Subcutaneous adipose tissue (tissue), 4 donors: Measurements from ENCODE around the gene CCDC184. TPM values are rescaled to one million over a fixed set of nuclear protein-coding genes. Genes with fewer than 3 reads are reported as not detected.

Experiments
- CTCF ChIP-seq: fragments of 450-650 bp; IDR thresholded peaks from one replicate; pipeline ENCODE4 v1.5.1; 2016; ENCODE audit warnings: low read depth, mild to moderate bottlenecking, control low read depth, antibody characterized with exemption, moderate library complexity
- total RNA-seq, 4 donors: library from RNA; depleted of rRNA; stranded (reverse); fragments of >200 nt; gene quantifications; one replicate each; pipeline ENCODE4 v1.1.0, GENCODE V29; 2016

The CCDC184 gene
- 1 to 10 TPM in 1 of 4 donors, under 1 TPM in 1, not detected in 2; 0.22 to 1.3 TPM for total RNA-seq

GRCh38 chr12:48183091-48183875, at the start of gene CCDC184:
TSS of gene CCDC184 (plus strand) at chr12:48183644. CDS start at chr12:48184123, 479 bp downstream.
- no peak for TF ChIP-seq CTCF

GRCh38 chr12:48135027-48135426, 48.4 kb upstream of the CCDC184 start:
- TF ChIP-seq CTCF: no peak

GRCh38 chr12:48142818-48143674, 40.4 kb upstream of the CCDC184 start:
- TF ChIP-seq CTCF: no peak

- no peak for TF ChIP-seq CTCF
Measured at GRCh38 chr12:48143898-48144297, 39.5 kb upstream of the CCDC184 start.

- TF ChIP-seq CTCF: no peak
Measured at GRCh38 chr12:48145981-48146380, 37.5 kb upstream of the CCDC184 start.

GRCh38 chr12:48151103-48151771, 32.2 kb upstream of the CCDC184 start:
- no peak for TF ChIP-seq CTCF

GRCh38 chr12:48156652-48157017, 26.8 kb upstream of the CCDC184 start:
- no peak for TF ChIP-seq CTCF
